LNCaP clone FGC (cell line): ENCODE measurements around the gene SYNM.

Source experiments
- DNase-seq: peaks from one replicate; pipeline ENCODE4 v3.0.0-alpha.2; 2011; ENCODE audit warnings: low read depth
- H3K4me3 ChIP-seq: 2 replicates; pipeline ENCODE4 v1.5.1; 2011; ENCODE audit warnings: mild to moderate bottlenecking, low read depth, low read length, control low read depth
- TF ChIP-seq, protein P1 (sequence below): IDR thresholded peaks from 2 replicates; pipeline ENCODE4 v1.5.1; 2012; ENCODE audit warnings: mild to moderate bottlenecking; ENCODE audit not compliant: control insufficient read depth, insufficient read depth; ENCODE audit errors: extremely low read depth

Gene SYNM, protein sequence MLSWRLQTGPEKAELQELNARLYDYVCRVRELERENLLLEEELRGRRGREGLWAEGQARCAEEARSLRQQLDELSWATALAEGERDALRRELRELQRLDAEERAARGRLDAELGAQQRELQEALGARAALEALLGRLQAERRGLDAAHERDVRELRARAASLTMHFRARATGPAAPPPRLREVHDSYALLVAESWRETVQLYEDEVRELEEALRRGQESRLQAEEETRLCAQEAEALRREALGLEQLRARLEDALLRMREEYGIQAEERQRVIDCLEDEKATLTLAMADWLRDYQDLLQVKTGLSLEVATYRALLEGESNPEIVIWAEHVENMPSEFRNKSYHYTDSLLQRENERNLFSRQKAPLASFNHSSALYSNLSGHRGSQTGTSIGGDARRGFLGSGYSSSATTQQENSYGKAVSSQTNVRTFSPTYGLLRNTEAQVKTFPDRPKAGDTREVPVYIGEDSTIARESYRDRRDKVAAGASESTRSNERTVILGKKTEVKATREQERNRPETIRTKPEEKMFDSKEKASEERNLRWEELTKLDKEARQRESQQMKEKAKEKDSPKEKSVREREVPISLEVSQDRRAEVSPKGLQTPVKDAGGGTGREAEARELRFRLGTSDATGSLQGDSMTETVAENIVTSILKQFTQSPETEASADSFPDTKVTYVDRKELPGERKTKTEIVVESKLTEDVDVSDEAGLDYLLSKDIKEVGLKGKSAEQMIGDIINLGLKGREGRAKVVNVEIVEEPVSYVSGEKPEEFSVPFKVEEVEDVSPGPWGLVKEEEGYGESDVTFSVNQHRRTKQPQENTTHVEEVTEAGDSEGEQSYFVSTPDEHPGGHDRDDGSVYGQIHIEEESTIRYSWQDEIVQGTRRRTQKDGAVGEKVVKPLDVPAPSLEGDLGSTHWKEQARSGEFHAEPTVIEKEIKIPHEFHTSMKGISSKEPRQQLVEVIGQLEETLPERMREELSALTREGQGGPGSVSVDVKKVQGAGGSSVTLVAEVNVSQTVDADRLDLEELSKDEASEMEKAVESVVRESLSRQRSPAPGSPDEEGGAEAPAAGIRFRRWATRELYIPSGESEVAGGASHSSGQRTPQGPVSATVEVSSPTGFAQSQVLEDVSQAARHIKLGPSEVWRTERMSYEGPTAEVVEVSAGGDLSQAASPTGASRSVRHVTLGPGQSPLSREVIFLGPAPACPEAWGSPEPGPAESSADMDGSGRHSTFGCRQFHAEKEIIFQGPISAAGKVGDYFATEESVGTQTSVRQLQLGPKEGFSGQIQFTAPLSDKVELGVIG (N-terminal part only)

DNA sequence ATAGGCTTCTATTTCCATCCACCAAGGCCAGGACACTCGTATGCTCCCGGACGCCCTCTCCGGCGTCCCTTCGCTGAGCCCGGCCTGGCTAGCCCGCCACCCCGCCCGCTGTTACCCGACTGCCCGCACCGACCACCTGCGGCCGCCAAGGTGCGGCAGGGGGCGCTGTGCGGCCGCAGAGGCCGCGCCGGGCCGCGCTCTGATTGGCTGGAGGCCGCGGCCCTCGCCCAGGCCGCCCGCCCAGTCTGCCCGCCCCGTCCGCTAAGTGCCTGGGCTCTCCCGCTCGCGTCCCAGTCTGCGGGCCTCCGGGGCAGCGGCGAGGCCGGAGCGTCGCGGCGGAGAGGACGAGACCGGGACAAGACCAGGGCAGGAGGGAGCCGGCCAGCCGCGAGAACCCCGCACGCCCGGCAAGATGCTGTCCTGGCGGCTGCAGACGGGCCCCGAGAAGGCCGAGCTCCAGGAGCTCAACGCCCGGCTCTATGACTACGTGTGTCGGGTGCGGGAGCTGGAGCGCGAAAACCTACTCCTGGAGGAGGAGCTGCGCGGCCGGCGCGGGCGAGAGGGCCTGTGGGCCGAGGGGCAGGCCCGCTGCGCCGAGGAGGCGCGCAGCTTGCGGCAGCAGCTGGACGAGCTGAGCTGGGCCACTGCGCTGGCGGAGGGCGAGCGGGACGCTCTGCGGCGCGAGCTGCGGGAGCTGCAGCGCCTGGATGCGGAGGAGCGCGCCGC is at the start of gene SYNM:
Gene SYNM (plus strand): TSS at position 293 of the 726 bp plus-strand sequence. CDS start 120 bp downstream, at position 413.
- TF ChIP-seq, protein P1, sequence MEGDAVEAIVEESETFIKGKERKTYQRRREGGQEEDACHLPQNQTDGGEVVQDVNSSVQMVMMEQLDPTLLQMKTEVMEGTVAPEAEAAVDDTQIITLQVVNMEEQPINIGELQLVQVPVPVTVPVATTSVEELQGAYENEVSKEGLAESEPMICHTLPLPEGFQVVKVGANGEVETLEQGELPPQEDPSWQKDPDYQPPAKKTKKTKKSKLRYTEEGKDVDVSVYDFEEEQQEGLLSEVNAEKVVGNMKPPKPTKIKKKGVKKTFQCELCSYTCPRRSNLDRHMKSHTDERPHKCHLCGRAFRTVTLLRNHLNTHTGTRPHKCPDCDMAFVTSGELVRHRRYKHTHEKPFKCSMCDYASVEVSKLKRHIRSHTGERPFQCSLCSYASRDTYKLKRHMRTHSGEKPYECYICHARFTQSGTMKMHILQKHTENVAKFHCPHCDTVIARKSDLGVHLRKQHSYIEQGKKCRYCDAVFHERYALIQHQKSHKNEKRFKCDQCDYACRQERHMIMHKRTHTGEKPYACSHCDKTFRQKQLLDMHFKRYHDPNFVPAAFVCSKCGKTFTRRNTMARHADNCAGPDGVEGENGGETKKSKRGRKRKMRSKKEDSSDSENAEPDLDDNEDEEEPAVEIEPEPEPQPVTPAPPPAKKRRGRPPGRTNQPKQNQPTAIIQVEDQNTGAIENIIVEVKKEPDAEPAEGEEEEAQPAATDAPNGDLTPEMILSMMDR = peak; percentile 96
- DNase-seq = peak; percentile 30
- H3K4me3 ChIP-seq = peak within 1 kb of the TSS; percentile 47

DNA sequence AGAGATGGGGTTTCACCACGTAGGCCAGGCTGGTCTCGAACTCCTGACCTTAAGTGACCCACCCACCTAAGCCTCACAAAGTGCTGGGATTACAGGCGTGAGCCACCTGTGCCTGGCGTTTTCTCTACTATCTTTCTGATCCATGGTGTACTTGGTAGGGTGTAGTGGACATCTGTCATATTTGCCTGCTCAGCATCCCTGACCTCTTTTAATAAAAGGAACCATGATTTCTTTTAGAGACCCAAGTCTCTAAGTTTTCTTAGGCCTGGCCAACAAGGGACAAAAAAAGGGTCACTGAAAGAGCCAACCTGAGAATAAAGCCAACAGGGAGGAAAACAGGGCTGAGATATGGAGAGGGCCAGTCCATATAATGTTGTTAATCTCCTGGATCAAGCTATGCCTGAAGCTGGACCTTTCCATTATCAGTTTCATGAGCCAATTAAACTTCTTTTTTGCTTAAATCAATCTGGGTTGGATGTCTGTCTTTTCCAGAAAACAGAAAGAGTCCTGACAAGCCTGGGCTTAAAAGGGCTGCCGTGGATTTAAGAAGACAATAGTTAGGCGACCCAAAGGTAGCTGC is 49.2 kb upstream of the SYNM start:
- no peak overlapping the region for H3K4me3 ChIP-seq
- TF ChIP-seq, protein P1 = no peak
- DNase-seq = no peak

DNA sequence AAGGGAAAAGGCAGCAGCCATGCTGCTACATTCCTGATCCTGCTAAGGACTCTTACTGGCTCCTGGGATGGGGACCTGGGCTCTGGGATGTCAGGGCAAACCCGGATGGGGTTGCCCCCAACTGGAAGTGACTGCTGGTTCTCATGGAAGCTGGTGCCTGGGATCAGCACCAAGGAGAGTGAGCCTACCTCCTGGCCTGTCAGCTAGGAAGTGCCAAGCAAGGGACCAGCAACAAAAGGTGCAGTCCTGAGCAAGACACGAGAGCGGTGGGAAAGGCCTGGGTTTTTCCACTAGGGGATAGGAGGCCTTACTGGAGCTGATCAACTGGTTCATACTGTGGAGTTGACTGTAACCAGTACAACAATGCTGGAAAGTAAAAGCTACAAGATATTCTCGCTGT is 47.9 kb upstream of the SYNM start:
- no peak overlapping the region for H3K4me3 ChIP-seq
- TF ChIP-seq, protein P1 = no peak
- DNase-seq = no peak

DNA sequence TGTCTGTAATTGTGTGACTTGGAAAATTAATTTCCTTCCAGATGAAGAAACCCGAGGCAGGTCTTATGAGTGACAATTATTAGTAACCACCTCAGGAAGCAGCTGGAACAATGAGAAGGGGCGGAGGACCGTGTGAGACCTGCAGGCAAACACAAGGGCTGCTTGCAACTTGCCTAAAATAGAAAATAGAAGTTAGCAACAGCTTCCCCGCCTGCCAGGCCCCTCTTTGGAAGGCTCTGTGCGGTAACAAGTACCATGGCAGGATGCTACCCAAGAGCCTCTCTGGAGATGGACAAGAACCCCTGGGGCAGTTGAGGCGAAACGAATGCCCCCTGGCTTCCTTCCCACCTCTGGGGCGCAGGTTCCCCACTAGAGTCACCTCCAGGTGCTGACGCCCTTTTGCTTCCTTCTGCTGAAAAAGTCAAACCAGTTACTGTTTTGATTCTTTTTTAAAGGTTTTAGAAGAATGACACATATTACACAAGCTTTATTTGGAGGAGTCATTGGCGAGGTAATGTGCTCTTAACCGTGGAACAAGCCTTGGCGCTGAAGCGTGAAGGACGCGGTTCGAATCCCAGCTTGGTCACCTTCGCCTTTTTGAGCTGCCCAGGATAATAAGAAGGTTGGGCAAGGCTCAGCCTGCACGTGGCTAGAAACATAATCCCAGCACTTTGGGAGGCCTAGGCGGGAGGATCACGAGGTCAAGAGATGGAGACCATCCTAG is 47.0 kb upstream of the SYNM start:
- no peak overlapping the region for H3K4me3 ChIP-seq
- DNase-seq = no peak
- TF ChIP-seq, protein P1 = no peak

DNA sequence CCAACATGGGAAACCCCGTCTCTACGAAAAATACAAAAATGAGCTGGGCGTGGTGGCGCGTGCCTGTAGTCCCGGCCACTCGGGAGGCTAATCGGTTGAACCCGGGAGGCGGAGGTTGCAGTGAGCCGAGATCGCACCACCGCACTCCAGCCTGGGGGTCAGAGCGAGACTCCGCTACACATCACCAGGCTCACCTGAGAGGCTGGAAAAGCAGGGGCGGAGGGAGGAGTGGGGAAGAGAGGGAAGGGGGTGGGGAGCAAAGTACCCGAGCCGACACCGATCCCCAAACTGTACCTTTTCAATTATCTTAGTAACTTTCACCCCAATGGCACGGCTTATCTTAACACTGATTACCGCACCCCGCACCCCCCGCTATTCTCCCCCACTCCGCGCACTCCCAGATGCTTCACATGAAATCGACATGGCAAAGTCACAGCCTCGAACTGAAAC is 46.4 kb upstream of the SYNM start:
- no peak for DNase-seq
- TF ChIP-seq, protein P1 = no peak
- peak overlapping the region; percentile 43 for H3K4me3 ChIP-seq
